HG03520 (cell line): ENCODE data around the gene NCSTN.

Experiments
- ATAC-seq: cut with Tn5 transposase; IDR thresholded peaks from one replicate; pipeline ENCODE4 v1.9.1; 2021; ENCODE audit warnings: mild to moderate bottlenecking, moderate library complexity; ENCODE audit not compliant: unreplicated experiment

Gene NCSTN

GRCh38 chr1:160342953-160343869, at the start of gene NCSTN, which contains the start of gene COPA:
Gene NCSTN (plus strand): TSS chr1:160343383. CDS start chr1:160343397, 14 bp downstream.
Gene COPA (minus strand): TSS chr1:160343250. CDS start chr1:160343170, 80 bp downstream.
- ATAC-seq = peak; percentile 91

DNA sequence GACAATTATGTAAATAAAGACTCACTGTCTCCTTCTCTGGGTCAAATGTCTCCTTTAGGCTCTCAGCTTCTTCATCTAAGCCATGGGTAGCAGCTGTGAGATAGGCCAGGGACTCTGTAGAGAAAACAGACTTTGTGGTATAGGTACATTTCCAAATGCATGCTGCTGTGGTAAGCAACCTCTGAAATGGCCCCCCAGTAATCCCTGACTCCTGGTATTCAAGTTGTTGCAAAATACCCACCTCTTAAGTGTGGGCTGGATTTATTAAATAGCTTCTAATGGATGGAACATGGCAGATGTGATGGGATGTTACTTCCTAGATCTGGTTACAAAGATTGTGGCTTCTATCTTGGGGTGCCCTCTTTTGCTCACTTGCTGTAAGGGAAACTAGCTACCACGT, 47.1 kb upstream of the NCSTN start:
- ATAC-seq = no peak

- no peak for ATAC-seq
Observed at GRCh38 chr1:160300173-160300572, 43.0 kb upstream of the NCSTN start.

- no peak for ATAC-seq
Observed at GRCh38 chr1:160307118-160307791, 35.9 kb upstream of the NCSTN start.

- ATAC-seq = no peak
Observed at GRCh38 chr1:160308451-160309184, 34.6 kb upstream of the NCSTN start.

DNA sequence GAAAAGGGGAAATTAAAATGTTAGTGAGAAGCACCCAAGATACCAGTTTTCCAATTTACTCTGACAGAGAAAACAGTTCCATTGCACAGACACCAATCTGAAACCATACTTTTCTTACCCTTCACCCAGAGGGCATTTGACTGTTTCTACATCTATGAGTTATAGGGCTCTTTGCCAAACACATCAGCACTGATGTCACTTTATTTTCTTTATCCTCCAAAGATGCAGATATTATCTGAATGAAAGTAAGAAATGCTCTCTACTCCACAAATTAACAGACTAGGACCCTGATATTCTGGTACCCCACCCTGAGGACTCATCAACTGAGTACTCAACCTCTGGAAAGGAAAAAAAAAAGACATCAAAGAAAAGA, 34.0 kb upstream of the NCSTN start:
- no peak for ATAC-seq

DNA sequence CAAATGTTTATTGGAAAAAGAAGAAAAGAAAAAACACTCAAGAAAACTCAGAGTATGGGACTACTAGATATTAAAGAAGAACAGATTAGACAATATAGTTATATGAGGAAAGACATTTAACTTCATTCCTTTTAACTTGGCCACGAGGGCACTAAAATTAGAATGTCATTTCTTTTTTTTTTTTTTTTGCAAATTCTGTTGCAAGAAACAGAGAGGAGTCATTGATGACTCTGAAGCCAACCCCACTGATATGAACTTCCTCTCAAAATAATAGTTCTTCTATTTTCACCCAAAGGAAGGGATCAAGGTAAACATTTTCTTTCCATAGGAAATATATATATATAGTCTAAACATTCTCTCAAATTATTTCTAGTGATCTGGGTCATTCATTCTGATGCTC, 33.6 kb upstream of the NCSTN start:
- ATAC-seq = no peak

- ATAC-seq = no peak
Observed at GRCh38 chr1:160315359-160315758, 27.8 kb upstream of the NCSTN start.

DNA sequence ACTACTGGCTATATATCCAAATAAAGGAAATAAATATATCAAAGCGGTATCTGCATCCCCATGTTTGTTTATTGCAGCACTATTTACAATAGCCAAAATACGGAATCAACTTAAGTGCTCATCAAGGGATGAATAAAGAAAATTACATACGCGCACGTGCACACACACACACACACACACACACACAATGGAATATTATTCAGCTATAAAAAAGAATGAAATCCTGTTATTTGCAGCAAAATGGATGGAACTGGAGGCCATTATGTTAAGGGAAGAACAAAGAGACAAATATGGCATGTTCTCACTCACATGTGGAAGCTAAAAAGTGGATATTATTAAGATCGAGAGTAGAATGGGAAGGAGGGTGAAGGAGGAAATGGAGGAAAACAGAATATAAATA, 20.4 kb upstream of the NCSTN start:
- ATAC-seq = no peak

DNA sequence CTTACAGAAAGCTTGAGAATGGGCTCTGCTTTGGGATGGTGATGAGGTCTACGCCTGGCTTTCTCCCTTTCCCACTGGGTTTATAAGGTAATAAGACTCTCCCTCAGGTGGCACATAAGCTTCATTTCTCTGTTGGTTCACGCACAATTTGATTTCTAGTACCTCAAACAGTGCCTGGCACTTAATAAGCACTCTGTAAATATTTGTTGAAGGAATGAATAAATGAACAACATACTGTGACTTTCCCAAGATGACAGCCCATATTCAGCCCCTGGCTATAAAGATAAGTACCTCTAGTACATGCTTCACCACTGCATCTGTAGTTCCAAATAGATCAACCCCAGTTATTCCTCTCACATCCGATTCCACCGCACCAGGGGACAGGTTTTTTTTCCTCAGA, 17.9 kb upstream of the NCSTN start:
- ATAC-seq = no peak

DNA sequence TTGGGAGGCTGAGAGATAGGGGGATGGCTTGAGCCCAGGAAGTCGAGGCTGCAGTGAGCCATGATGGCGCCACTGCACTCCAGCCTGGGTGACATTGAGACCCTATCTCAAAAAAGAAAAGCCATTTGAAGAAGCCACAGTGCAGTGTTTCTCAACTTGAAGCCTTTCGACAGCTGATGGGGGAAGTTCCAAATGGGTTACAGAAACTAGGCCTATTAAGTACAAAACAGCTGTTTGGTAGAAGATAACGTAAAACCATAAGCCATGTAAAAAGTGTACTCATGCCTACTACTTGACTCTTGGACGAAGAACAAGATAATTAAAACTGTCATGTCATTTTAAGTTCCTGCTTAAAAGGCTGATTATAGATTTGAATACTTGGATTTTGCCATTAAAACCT, 16.8 kb upstream of the NCSTN start:
- no peak for ATAC-seq

GRCh38 chr1:160328184-160328583, 15.0 kb upstream of the NCSTN start:
- no peak for ATAC-seq

- no peak for ATAC-seq
Observed at GRCh38 chr1:160330119-160330518, 13.1 kb upstream of the NCSTN start.

DNA sequence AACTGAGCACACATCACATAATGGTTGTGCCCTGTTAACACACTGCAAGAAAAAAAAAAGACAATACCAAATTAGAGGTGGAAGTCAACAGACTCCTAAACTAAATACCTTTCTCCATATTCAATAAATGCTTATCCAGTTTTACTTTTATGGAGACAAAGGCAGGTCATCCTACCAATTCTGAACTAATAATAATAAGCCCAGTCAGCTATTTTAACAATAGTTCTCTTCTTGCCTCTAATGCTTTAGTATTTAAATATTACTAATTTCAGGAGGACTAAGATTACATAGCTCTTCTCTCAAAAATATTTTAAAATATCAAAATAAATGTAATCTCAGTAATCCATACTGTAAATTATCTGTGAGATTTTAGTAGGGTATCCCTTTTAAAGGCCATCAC, 10.7 kb upstream of the NCSTN start:
- no peak for ATAC-seq

GRCh38 chr1:160338580-160338979, 4.6 kb upstream of the NCSTN start:
- no peak for ATAC-seq

GRCh38 chr1:160340146-160340545, 3.0 kb upstream of the NCSTN start:
- no peak for ATAC-seq

DNA sequence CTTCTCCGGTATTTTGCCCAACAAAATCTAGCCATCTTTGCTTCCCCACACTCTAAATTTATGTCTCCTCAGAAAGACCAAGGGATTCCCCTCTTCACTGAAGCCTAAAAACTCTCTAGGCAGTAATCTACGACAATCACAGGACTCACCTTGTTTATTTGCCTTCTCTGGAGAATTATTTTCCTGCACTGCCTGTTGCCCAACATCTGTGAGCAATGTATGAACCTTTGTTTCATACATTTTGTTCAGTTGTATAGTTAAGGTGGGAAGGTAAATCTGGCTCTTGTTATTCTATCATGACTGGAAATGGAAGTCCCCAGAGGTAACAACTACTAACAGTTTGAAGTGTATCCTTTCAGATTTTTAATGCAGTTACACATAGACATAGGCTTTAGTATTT, 2.3 kb upstream of the NCSTN start:
- no peak for ATAC-seq

DNA sequence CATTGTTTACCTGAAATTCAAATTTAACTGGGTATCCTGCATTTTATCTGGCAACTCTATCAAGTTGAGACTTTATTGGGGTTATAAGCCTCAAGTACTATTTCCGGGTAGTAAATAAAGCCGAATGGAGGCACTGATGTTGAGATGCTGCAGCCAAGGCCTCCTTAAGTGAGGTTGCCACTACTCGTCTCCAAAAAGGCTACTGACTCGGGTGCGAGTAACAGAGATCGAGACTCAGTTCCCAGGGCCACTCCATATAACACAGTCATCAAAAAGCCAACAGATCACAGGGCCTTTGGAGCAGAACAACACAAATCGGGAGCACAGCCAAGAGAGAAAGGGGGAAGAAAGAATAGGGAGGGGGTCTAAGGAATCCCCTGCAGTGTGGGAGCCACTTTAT, 657 bp upstream of the NCSTN start:
- ATAC-seq = no peak

- ATAC-seq = no peak
Observed at GRCh38 chr1:160344241-160344640, 1.1 kb downstream of the NCSTN start.

DNA sequence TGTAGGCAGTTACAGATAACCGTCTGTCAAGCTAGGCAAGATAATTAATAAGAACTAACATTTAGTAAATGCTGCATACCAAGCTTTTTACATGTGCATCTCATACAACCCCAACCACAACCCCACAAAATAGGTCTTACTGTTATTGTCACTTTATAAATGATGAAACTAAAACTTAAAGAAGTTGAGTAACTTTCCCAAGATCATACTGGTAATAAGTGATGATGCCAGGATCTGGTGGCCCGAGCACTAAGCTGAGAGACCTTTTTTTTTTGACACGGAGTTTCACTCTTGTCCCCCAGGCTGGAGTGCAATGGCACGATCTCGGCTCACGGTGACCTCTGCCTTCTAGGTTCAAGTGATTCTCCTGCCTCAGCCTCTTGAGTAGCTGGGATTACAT, 1.8 kb downstream of the NCSTN start:
- ATAC-seq = no peak

GRCh38 chr1:160346463-160346862, 3.3 kb downstream of the NCSTN start:
- ATAC-seq = no peak

- ATAC-seq = no peak
Observed at GRCh38 chr1:160346958-160347357, 3.8 kb downstream of the NCSTN start.
